ENCODE results near the gene PTH1R.

DNA sequence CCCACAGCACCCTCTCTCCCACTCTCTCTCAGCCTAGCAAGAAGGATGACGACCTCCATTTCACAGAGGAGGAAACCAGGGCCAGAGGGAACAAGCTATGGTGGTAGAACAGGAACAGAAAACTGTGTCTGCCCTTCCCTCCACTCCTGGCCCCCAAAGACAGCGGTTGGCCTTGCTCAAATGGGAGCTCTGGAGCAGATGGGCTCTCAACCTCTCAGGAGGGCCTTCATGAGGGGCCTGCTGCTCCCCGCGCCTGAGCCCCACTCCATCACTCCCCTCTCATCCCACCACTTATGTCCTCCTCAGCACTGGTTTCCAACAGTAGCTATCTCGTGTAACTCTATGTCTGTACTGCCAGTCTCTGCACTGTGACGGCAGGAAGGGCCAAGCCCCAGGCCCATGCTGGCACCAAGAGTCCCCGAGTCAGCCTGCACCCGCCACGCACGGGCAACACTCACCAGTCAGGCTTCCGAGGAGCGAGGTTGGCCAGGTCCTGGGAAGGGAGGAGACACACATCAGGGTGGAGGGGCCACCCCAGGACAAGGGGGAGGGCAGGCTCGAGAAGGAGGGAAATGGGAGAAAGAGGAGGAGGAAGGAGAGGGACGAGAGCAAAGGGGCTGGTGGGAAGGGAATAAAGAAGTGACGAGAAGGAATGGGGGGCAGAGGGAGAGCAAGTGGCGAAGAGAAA, 45.5 kb downstream of the PTH1R start:
- TF ChIP-seq, protein P1, sequence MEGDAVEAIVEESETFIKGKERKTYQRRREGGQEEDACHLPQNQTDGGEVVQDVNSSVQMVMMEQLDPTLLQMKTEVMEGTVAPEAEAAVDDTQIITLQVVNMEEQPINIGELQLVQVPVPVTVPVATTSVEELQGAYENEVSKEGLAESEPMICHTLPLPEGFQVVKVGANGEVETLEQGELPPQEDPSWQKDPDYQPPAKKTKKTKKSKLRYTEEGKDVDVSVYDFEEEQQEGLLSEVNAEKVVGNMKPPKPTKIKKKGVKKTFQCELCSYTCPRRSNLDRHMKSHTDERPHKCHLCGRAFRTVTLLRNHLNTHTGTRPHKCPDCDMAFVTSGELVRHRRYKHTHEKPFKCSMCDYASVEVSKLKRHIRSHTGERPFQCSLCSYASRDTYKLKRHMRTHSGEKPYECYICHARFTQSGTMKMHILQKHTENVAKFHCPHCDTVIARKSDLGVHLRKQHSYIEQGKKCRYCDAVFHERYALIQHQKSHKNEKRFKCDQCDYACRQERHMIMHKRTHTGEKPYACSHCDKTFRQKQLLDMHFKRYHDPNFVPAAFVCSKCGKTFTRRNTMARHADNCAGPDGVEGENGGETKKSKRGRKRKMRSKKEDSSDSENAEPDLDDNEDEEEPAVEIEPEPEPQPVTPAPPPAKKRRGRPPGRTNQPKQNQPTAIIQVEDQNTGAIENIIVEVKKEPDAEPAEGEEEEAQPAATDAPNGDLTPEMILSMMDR (IDR thresholded peaks at IDR 0.05) = no peak
- TF ChIP-seq EZH2phosphoT487 (IDR thresholded peaks at IDR 0.05) (no peak), EZH2 (IDR thresholded peaks at IDR 0.05) (no peak)

All from neural progenitor cell (in vitro differentiated cells).